ENCODE results near the gene DUSP18.

Gene DUSP18

DNA sequence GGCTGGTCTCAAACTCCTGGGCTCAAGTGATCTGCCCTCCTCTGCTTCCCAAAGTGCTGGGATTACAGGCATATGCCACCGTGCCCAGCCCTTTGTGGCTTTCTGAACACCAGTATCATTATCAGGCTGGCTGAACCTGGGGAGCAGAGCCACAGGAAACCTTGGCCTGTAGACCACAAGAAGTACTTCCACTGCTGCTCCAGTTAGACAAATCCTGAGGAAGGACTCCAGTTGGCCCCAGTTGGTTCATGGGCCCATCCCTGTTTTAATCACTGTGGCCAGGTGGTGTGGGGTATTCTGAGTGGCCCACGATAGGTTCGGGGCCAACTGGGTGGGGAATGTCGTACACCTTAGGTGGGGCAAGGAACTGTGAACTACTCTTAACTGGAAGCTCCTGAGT, 5.5 kb upstream of the DUSP18 start:
- DNase-seq (ENCODE audit: low read depth) = no peak
- no peak for TF ChIP-seq MYC (IDR thresholded peaks at IDR 0.05; ENCODE audit: low read depth, low read length)
- TF ChIP-seq, protein P1, sequence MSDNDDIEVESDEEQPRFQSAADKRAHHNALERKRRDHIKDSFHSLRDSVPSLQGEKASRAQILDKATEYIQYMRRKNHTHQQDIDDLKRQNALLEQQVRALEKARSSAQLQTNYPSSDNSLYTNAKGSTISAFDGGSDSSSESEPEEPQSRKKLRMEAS (IDR thresholded peaks at IDR 0.05; ENCODE audit: low read depth, low read length) = no peak
- TF ChIP-seq, protein P2, sequence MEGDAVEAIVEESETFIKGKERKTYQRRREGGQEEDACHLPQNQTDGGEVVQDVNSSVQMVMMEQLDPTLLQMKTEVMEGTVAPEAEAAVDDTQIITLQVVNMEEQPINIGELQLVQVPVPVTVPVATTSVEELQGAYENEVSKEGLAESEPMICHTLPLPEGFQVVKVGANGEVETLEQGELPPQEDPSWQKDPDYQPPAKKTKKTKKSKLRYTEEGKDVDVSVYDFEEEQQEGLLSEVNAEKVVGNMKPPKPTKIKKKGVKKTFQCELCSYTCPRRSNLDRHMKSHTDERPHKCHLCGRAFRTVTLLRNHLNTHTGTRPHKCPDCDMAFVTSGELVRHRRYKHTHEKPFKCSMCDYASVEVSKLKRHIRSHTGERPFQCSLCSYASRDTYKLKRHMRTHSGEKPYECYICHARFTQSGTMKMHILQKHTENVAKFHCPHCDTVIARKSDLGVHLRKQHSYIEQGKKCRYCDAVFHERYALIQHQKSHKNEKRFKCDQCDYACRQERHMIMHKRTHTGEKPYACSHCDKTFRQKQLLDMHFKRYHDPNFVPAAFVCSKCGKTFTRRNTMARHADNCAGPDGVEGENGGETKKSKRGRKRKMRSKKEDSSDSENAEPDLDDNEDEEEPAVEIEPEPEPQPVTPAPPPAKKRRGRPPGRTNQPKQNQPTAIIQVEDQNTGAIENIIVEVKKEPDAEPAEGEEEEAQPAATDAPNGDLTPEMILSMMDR (IDR thresholded peaks at IDR 0.05; ENCODE audit: low read depth, low read length) = no peak
- TF ChIP-seq POLR2A (IDR thresholded peaks at IDR 0.05; ENCODE audit: extremely low read depth, insufficient read length) = no peak
- H3K4me3 ChIP-seq (ENCODE audit: low read depth, low read length) = no peak overlapping the region

GRCh38 chr22:30671071-30671470, 3.4 kb upstream of the DUSP18 start:
- DNase-seq (ENCODE audit: low read depth) = no peak
- H3K4me3 ChIP-seq (ENCODE audit: low read depth, low read length) = no peak overlapping the region
- TF ChIP-seq, protein P1 (IDR thresholded peaks at IDR 0.05; ENCODE audit: low read depth, low read length) = no peak
- TF ChIP-seq, protein P2 (IDR thresholded peaks at IDR 0.05; ENCODE audit: low read depth, low read length) = no peak
- TF ChIP-seq POLR2A (IDR thresholded peaks at IDR 0.05; ENCODE audit: extremely low read depth, insufficient read length) = no peak
- TF ChIP-seq MYC (IDR thresholded peaks at IDR 0.05; ENCODE audit: low read depth, low read length) = no peak

GRCh38 chr22:30668386-30668710, 673 bp upstream of the DUSP18 start:
- DNase-seq (ENCODE audit: low read depth) = no peak
- H3K4me3 ChIP-seq (ENCODE audit: low read depth, low read length) = peak overlapping the region; percentile 66
- TF ChIP-seq, protein P1 (IDR thresholded peaks at IDR 0.05; ENCODE audit: low read depth, low read length) = no peak
- TF ChIP-seq MYC (IDR thresholded peaks at IDR 0.05; ENCODE audit: low read depth, low read length) (no peak), POLR2A (IDR thresholded peaks at IDR 0.05; ENCODE audit: extremely low read depth, insufficient read length) (no peak)
- TF ChIP-seq, protein P2 (IDR thresholded peaks at IDR 0.05; ENCODE audit: low read depth, low read length) = no peak

- DNase-seq (ENCODE audit: low read depth) = peak; percentile 11
- H3K4me3 ChIP-seq (ENCODE audit: low read depth, low read length) = peak overlapping the region; percentile 66
- TF ChIP-seq, protein P2 (IDR thresholded peaks at IDR 0.05; ENCODE audit: low read depth, low read length) = no peak
- TF ChIP-seq, protein P1 (IDR thresholded peaks at IDR 0.05; ENCODE audit: low read depth, low read length) = no peak
- no peak for TF ChIP-seq MYC (IDR thresholded peaks at IDR 0.05; ENCODE audit: low read depth, low read length)
- no peak for TF ChIP-seq POLR2A (IDR thresholded peaks at IDR 0.05; ENCODE audit: extremely low read depth, insufficient read length)
Measured at GRCh38 chr22:30667107-30667493, 575 bp downstream of the DUSP18 start.

DNA sequence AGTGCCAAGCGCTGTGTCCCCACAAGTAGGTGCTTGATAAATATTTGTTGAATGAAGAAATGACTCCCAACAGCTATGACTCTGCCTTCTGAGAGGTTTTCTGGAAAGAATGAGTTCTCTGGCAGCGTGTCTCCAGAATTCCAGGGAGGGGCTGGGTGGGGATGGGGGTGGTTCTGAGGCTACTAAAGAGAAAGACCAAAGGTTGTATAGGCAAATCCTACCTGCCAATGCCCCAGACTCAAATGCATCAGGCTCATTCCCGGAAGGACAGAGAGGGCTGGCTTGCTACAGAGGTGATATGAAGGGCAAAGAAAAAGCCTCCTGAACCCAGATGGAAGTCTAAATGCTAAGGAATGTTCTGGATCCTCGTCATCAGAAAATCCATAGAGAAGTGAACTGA, 1.9 kb downstream of the DUSP18 start:
- no peak overlapping the region for H3K4me3 ChIP-seq (ENCODE audit: low read depth, low read length)
- TF ChIP-seq MYC (IDR thresholded peaks at IDR 0.05; ENCODE audit: low read depth, low read length) = no peak
- DNase-seq (ENCODE audit: low read depth) = no peak

GRCh38 chr22:30665266-30665665, 2.4 kb downstream of the DUSP18 start:
- TF ChIP-seq, protein P2 (IDR thresholded peaks at IDR 0.05; ENCODE audit: low read depth, low read length) = no peak
- TF ChIP-seq POLR2A (IDR thresholded peaks at IDR 0.05; ENCODE audit: extremely low read depth, insufficient read length) (no peak), MYC (IDR thresholded peaks at IDR 0.05; ENCODE audit: low read depth, low read length) (no peak)
- TF ChIP-seq, protein P1 (IDR thresholded peaks at IDR 0.05; ENCODE audit: low read depth, low read length) = no peak
- DNase-seq (ENCODE audit: low read depth) = no peak
- H3K4me3 ChIP-seq (ENCODE audit: low read depth, low read length) = no peak overlapping the region
